OCI-M1 (cell line): ENCODE data around the gene LRFN5.
"Not testable (repeated sequence)": the region's sequence is repeated elsewhere in the genome, so short reads cannot be mapped to it uniquely, and the experiment has no call there.

Experiments
- DNase-seq: peaks from one replicate; lab custom pipeline; 2025; lab: John Stamatoyannopoulos, UW

The LRFN5 gene

GRCh38 chr14:41899416-41899815 lies 292.7 kb downstream of the LRFN5 start:
- DNase-seq: no peak

- DNase-seq: no peak
Measured at GRCh38 chr14:41900644-41901043, 294.0 kb downstream of the LRFN5 start.

- DNase-seq: no peak
Measured at GRCh38 chr14:41901089-41901488, 294.4 kb downstream of the LRFN5 start.

- no peak for DNase-seq
Measured at GRCh38 chr14:41905394-41905964, 298.8 kb downstream of the LRFN5 start.

GRCh38 chr14:41911155-41911554 lies 304.5 kb downstream of the LRFN5 start:
- not testable (repeated sequence) for DNase-seq

- DNase-seq: no peak
Measured at GRCh38 chr14:41913398-41913797, 306.7 kb downstream of the LRFN5 start.

GRCh38 chr14:41915732-41916131 lies 309.1 kb downstream of the LRFN5 start:
- no peak for DNase-seq

GRCh38 chr14:41916313-41916712 lies 309.6 kb downstream of the LRFN5 start:
- no peak for DNase-seq

GRCh38 chr14:41925409-41925808 lies 318.7 kb downstream of the LRFN5 start:
- peak; percentile 46 for DNase-seq

- no peak for DNase-seq
Measured at GRCh38 chr14:41950428-41951151, 343.9 kb downstream of the LRFN5 start.
